22Rv1 (cell line): ENCODE data around the gene CPNE8.

Experiments
- CTCF ChIP-seq: fragments of 450-650 bp; IDR thresholded peaks from 2 replicates; pipeline ENCODE4 v1.5.1; 2017; ENCODE audit warnings: mild to moderate bottlenecking
- ZFX ChIP-seq: fragments of 450-650 bp; IDR thresholded peaks from 2 replicates; pipeline ENCODE4 v1.6.1; 2017; ENCODE audit warnings: antibody characterized with exemption, borderline replicate concordance

GRCh38 chr12:38639625-38640024 is 265.8 kb downstream of the CPNE8 start:
- TF ChIP-seq CTCF (no peak), ZFX (no peak)
